Loucy (cell line): ENCODE results near the gene FEN1.

ENCODE experiments used
- EZH2phosphoT487 ChIP-seq: fragments of 200-600 bp; IDR thresholded peaks from 2 replicates; pipeline ENCODE4 v1.6.1; 2018; ENCODE audit warnings: antibody characterized with exemption, mild to moderate bottlenecking, moderate library complexity, borderline replicate concordance
- TF ChIP-seq, protein P1 (sequence below): fragments of 200-600 bp; sonication (generic); conservative IDR thresholded peaks from 2 replicates; pipeline ENCODE4 v1.5.1; 2014; ENCODE audit warnings: mild to moderate bottlenecking, antibody characterized with exemption, low read length

DNA sequence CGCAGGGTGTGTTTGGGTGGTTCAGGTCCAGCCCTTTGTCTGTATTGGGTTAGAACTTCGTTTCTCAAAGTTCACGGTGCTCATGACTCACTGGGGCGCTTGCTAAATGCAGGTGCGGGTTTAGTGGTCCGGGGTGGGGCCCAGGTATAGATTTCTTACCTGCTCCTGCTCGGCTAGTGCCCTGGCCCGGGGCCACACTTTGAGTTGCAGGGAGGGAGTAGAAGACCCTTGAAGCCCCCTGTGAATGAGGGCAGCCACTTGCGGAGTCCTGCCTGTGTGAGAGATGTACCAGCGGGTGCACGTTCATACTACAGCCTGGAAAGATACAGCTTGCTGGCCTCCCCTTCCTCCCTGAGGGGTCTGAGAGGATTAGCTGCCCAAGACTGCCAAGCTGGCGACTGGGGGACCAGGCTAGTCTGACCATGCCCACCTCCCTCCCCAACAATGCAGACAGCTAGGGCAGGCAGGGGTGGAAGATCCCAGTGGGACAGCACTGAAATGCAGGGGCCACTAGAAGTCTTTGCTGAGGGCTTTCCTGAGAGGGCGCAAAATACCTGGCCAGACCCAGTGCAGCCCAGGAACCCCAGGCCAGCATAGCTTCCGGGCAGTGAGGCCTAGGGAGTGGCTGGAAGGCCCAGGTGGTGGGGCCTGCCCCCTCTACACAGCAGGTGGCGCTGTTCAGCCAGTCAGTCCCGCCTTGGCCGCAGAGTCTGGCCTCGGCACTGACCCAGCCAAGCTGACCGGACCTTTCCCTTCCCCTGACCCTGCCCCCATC is 45.3 kb upstream of the FEN1 start:
- TF ChIP-seq, protein P1, sequence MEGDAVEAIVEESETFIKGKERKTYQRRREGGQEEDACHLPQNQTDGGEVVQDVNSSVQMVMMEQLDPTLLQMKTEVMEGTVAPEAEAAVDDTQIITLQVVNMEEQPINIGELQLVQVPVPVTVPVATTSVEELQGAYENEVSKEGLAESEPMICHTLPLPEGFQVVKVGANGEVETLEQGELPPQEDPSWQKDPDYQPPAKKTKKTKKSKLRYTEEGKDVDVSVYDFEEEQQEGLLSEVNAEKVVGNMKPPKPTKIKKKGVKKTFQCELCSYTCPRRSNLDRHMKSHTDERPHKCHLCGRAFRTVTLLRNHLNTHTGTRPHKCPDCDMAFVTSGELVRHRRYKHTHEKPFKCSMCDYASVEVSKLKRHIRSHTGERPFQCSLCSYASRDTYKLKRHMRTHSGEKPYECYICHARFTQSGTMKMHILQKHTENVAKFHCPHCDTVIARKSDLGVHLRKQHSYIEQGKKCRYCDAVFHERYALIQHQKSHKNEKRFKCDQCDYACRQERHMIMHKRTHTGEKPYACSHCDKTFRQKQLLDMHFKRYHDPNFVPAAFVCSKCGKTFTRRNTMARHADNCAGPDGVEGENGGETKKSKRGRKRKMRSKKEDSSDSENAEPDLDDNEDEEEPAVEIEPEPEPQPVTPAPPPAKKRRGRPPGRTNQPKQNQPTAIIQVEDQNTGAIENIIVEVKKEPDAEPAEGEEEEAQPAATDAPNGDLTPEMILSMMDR = peak; percentile 90
- no peak for TF ChIP-seq EZH2phosphoT487
